SK-N-SH (cell line): ENCODE data around the gene ANXA1. TPM values are rescaled to one million over a fixed set of nuclear protein-coding genes. Genes with fewer than 3 reads are reported as not detected.

Experiments
- CTCF ChIA-PET: fragments of 300-600, 350-600 bp; formaldehyde crosslinking; extraction: SDS; loops from one replicate; lab custom pipeline; 2021; lab: Yijun Ruan, JAX
- POLR2A ChIA-PET: fragments of 350-600 bp; sonication (Branson Sonifier 250); formaldehyde crosslinking; extraction: SDS; loops from one replicate; lab custom pipeline; 2020; ENCODE audit warnings: antibody characterized with exemption, inconsistent platforms; lab: Yijun Ruan, JAX
- DNase-seq: peaks from one replicate; pipeline ENCODE4 v3.0.0; 2012
- H2AFZ ChIP-seq: fragments of 200-600 bp; sonication (generic); 2 replicates; pipeline ENCODE4 v1.8.1; 2016; ENCODE audit warnings: antibody characterized with exemption, mild to moderate bottlenecking, low read depth
- H3F3A ChIP-seq: fragments of 200-600 bp; sonication (generic); replicated peaks from 2 replicates; pipeline ENCODE3; 2016; ENCODE audit warnings: antibody characterized with exemption, mild to moderate bottlenecking; ENCODE audit not compliant: insufficient read depth
- H3K27ac ChIP-seq, 2 experiments: fragments of 200-500 bp in 1 of 2; fragments of 200-600 bp in 1 of 2; sonication (Bioruptor generic) in 1 of 2; sonication (generic), shearing (Covaris generic) in 1 of 2; 2 replicates each; pipeline versions ENCODE4 v1.5.1 to v1.6.1; 2014 to 2016; ENCODE audit warnings: low read depth in 2 of 2, inconsistent platforms in 1 of 2, low read length in 1 of 2, mild to moderate bottlenecking in 1 of 2, mixed read lengths in 1 of 2
- H3K27me3 ChIP-seq: fragments of 200-600 bp; sonication (generic), shearing (Covaris generic); 2 replicates; pipeline ENCODE4 v1.6.1; 2016; ENCODE audit warnings: mixed run types; ENCODE audit not compliant: insufficient read depth
- H3K36me3 ChIP-seq, 2 experiments: fragments of 200-500 bp in 1 of 2; fragments of 200-600 bp in 1 of 2; sonication (Bioruptor generic) in 1 of 2; sonication (generic) in 1 of 2; replicated peaks in 1 of 2; 2 replicates each; pipeline versions ENCODE3 to v1.5.1; 2014 to 2016; ENCODE audit warnings: low read length in 1 of 2, mild to moderate bottlenecking in 1 of 2; ENCODE audit not compliant: insufficient read depth in 2 of 2, control insufficient read depth in 1 of 2
- H3K4me1 ChIP-seq, 2 experiments: fragments of 200-500 bp in 1 of 2; fragments of 200-600 bp in 1 of 2; sonication (Bioruptor generic) in 1 of 2; sonication (generic), shearing (Covaris generic) in 1 of 2; 2 replicates each; pipeline versions ENCODE4 v1.5.1 to v1.6.1; 2014 to 2016; ENCODE audit warnings: low read depth in 1 of 2, low read length in 1 of 2, mixed run types in 1 of 2; ENCODE audit not compliant: insufficient read depth in 2 of 2, control insufficient read depth in 1 of 2
- H3K4me2 ChIP-seq: fragments of 200-600 bp; sonication (generic), shearing (Covaris generic); 2 replicates; pipeline ENCODE4 v1.6.1; 2017; ENCODE audit warnings: mixed run types
- H3K4me3 ChIP-seq, 2 experiments: fragments of 200-500 bp in 1 of 2; fragments of 200-600 bp in 1 of 2; sonication (Bioruptor generic) in 1 of 2; sonication (generic), shearing (Covaris generic) in 1 of 2; 2 replicates each; pipeline versions ENCODE4 v1.5.1 to v1.8.1; 2014 to 2016; ENCODE audit warnings: low read depth in 2 of 2, inconsistent platforms in 1 of 2, low read length in 1 of 2, mild to moderate bottlenecking in 1 of 2, mixed read lengths in 1 of 2, moderate library complexity in 1 of 2
- H3K79me2 ChIP-seq: fragments of 200-600 bp; sonication (generic); 2 replicates; pipeline ENCODE4 v1.8.1; 2017; ENCODE audit warnings: mild to moderate bottlenecking; ENCODE audit not compliant: insufficient read depth
- H3K9ac ChIP-seq: fragments of 200-600 bp; sonication (generic); 2 replicates; pipeline ENCODE4 v1.6.1; 2017; ENCODE audit warnings: mixed run types
- H3K9me2 ChIP-seq: fragments of 200-600 bp; sonication (generic); 2 replicates; pipeline ENCODE4 v1.6.1; 2017; ENCODE audit warnings: mixed run types
- H3K9me3 ChIP-seq: fragments of 200-600 bp; sonication (generic); 2 replicates; pipeline ENCODE4 v1.6.1; 2017; ENCODE audit warnings: mixed run types, mild to moderate bottlenecking, moderate library complexity
- H4K20me1 ChIP-seq: fragments of 200-600 bp; sonication (generic); 2 replicates; pipeline ENCODE4 v1.6.1; 2017; ENCODE audit warnings: mild to moderate bottlenecking, mixed run types; ENCODE audit not compliant: insufficient read depth
- CTCF ChIP-seq: fragments of 200-600 bp; sonication (generic); IDR thresholded peaks from 2 replicates; pipeline ENCODE4 v1.6.1; 2017; ENCODE audit warnings: antibody characterized with exemption, mild to moderate bottlenecking, moderate library complexity
- FOSL2 ChIP-seq: IDR thresholded peaks from 2 replicates; pipeline ENCODE4 v1.4.0; 2012; ENCODE audit warnings: low read depth, mild to moderate bottlenecking, moderate library complexity, borderline replicate concordance
- GABPA ChIP-seq: IDR thresholded peaks from 2 replicates; pipeline ENCODE4 v1.4.0; 2012; ENCODE audit warnings: low read depth, mild to moderate bottlenecking
- JUND ChIP-seq: IDR thresholded peaks from 2 replicates; pipeline ENCODE4 v1.4.0; 2012
- MEF2A ChIP-seq: IDR thresholded peaks from 2 replicates; pipeline ENCODE4 v1.4.0; 2012; ENCODE audit warnings: low read depth, borderline replicate concordance
- NRF1 ChIP-seq: IDR thresholded peaks from 2 replicates; pipeline ENCODE4 v1.6.1; 2012; ENCODE audit warnings: low read depth, mild to moderate bottlenecking, low read length
- RAD21 ChIP-seq: IDR thresholded peaks from 2 replicates; pipeline ENCODE4 v1.6.1; 2012; ENCODE audit warnings: mild to moderate bottlenecking, low read length
- RFX5 ChIP-seq: IDR thresholded peaks from 2 replicates; pipeline ENCODE4 v1.6.1; 2012; ENCODE audit warnings: mild to moderate bottlenecking, improper control_type of control experiment, low read length
- RXRA ChIP-seq: IDR thresholded peaks from 2 replicates; pipeline ENCODE4 v1.4.0; 2012; ENCODE audit warnings: low read depth, mild to moderate bottlenecking, borderline replicate concordance
- SIN3A ChIP-seq: IDR thresholded peaks from 2 replicates; pipeline ENCODE4 v1.6.1; 2012; ENCODE audit warnings: low read depth, mild to moderate bottlenecking, low read length, moderate library complexity, borderline replicate concordance
- TAF1 ChIP-seq: IDR thresholded peaks from 2 replicates; pipeline ENCODE4 v1.6.1; 2012; ENCODE audit warnings: low read depth, mild to moderate bottlenecking, low read length, moderate library complexity, borderline replicate concordance
- TCF12 ChIP-seq: IDR thresholded peaks from 2 replicates; pipeline ENCODE4 v1.4.0; 2012
- TEAD4 ChIP-seq: IDR thresholded peaks from 2 replicates; pipeline ENCODE4 v1.4.0; 2012; ENCODE audit warnings: mild to moderate bottlenecking, borderline replicate concordance; ENCODE audit not compliant: insufficient read depth
- USF1 ChIP-seq: IDR thresholded peaks from 2 replicates; pipeline ENCODE4 v1.4.0; 2012; ENCODE audit warnings: low read depth, borderline replicate concordance
- USF2 ChIP-seq: fragments of 150-350 bp; IDR thresholded peaks from 2 replicates; pipeline ENCODE4 v1.6.1; 2017; ENCODE audit warnings: antibody characterized with exemption, low read length, low read depth, borderline replicate concordance
- WGBS: methylation state at CpG from one replicate; pipeline ENCODE4 v1.1.6; 2017; ENCODE audit warnings: low lambda C conversion rate; 5-methylcytosine and 5-hydroxymethylcytosine counted together
- polyA plus RNA-seq, 3 experiments: library from polyadenylated mRNA; depleted of rRNA; stranded (reverse); fragments of >200 nt; gene quantifications; 2 replicates each; pipeline ENCODE4 v1.2.3, GENCODE V29; 2012

ANXA1 gene
- polyA plus RNA-seq, 1 of the 3 experiments (the other 2 are of a cell fraction) = 443 TPM

- TF ChIP-seq USF1 (no peak), SIN3A (no peak), GABPA (no peak), RXRA (peak; percentile 98), JUND (peak; percentile 66), MEF2A (no peak), TAF1 (no peak), USF2 (no peak), RFX5 (no peak), TCF12 (peak; percentile 85), RAD21 (no peak), TEAD4 (no peak), CTCF (no peak)
Measured at GRCh38 chr9:73118898-73119554, 32.6 kb upstream of the ANXA1 start (continued).

- no peak overlapping the region for H3K27ac ChIP-seq
- H3K9me3 ChIP-seq = no peaks in the 10 kb centered on the region
- H3K9ac ChIP-seq = no peak overlapping the region
- H3K4me1 ChIP-seq = peaks cover 0 to 21% of the 10 kb centered on the region in 2 experiments; a peak in 2 of 4 replicates
- POLR2A ChIA-PET = no interaction called here
- no peaks in the 10 kb centered on the region for H4K20me1 ChIP-seq
- 13% methylated on average over 1 of the region's 1 CpG for WGBS
- H3K27me3 ChIP-seq = no peaks in the 10 kb centered on the region
- no peak for TF ChIP-seq SIN3A
- TF ChIP-seq FOSL2 = no peak
- no peak for TF ChIP-seq NRF1
- TF ChIP-seq, all 33 proteins: peak for 0
- Histone ChIP-seq H2AFZ (peak overlapping the region; percentile 25; the same call in 1 of the 2 replicates), H3K79me2 (no peaks in the 10 kb centered on the region), H3F3A (peaks cover 22% of the 10 kb centered on the region), H3K9me2 (no peaks in the 10 kb centered on the region), H3K36me3 (no peaks in the 10 kb centered on the region), H3K4me3 (no peak overlapping the region), H3K4me2 (no peak overlapping the region)
- CTCF ChIA-PET = no interaction called here
- no peak for DNase-seq
Measured at GRCh38 chr9:73121375-73121935, 30.2 kb upstream of the ANXA1 start.
